Skin of body (tissue), 2 donors: ENCODE results near the gene RPTOR. TPM values are rescaled to one million over a fixed set of nuclear protein-coding genes. Genes with fewer than 3 reads are reported as not detected.
"Not testable (repeated sequence)": the region's sequence is repeated elsewhere in the genome, so short reads cannot be mapped to it uniquely, and the experiment has no call there.

Experiments used
- DNase-seq: peaks from one replicate; lab custom pipeline; 2025; lab: John Stamatoyannopoulos, UW
- total RNA-seq: library from RNA; depleted of rRNA; stranded (reverse); fragments of >200 nt; gene quantifications from one replicate; pipeline ENCODE4 v1.2.3, GENCODE V29; 2014

The RPTOR gene
- 22.0 TPM for total RNA-seq

- DNase-seq = peak; percentile 69
Measured at GRCh38 chr17:80544655-80545498, at the start of gene RPTOR. Gene RPTOR, plus strand, starts transcription at chr17:80544838. Its CDS starts 792 bp downstream, at chr17:80545630.

GRCh38 chr17:80497726-80498241, 46.9 kb upstream of the RPTOR start:
- peak; percentile 61 for DNase-seq

- peak; percentile 73 for DNase-seq
Measured at GRCh38 chr17:80498242-80498919, 46.3 kb upstream of the RPTOR start.

- DNase-seq = no peak
Measured at GRCh38 chr17:80498920-80499410, 45.7 kb upstream of the RPTOR start.

- no peak for DNase-seq
Measured at GRCh38 chr17:80499560-80499959, 45.1 kb upstream of the RPTOR start.

GRCh38 chr17:80499961-80500665, 44.5 kb upstream of the RPTOR start:
- DNase-seq = no peak

- no peak for DNase-seq
Measured at GRCh38 chr17:80501741-80502577, 42.7 kb upstream of the RPTOR start.

- no peak for DNase-seq
Measured at GRCh38 chr17:80502578-80502877, 42.1 kb upstream of the RPTOR start.

- no peak for DNase-seq
Measured at GRCh38 chr17:80503031-80503430, 41.6 kb upstream of the RPTOR start.

GRCh38 chr17:80503921-80504320, 40.7 kb upstream of the RPTOR start:
- DNase-seq = no peak

GRCh38 chr17:80504686-80505413, 39.8 kb upstream of the RPTOR start:
- DNase-seq = no peak

GRCh38 chr17:80507177-80507576, 37.5 kb upstream of the RPTOR start:
- not testable (repeated sequence) for DNase-seq

GRCh38 chr17:80507965-80508364, 36.7 kb upstream of the RPTOR start:
- DNase-seq = no peak

- no peak for DNase-seq
Measured at GRCh38 chr17:80509311-80509710, 35.3 kb upstream of the RPTOR start.

GRCh38 chr17:80510132-80510531, 34.5 kb upstream of the RPTOR start:
- DNase-seq = no peak

- no peak for DNase-seq
Measured at GRCh38 chr17:80510772-80511171, 33.9 kb upstream of the RPTOR start.

- DNase-seq = no peak
Measured at GRCh38 chr17:80511222-80512180, 33.1 kb upstream of the RPTOR start.

GRCh38 chr17:80512233-80512632, 32.4 kb upstream of the RPTOR start:
- no peak for DNase-seq

GRCh38 chr17:80513201-80513600, 31.4 kb upstream of the RPTOR start:
- DNase-seq = no peak
